MV-4-11 (cell line): Measurements from ENCODE around the gene NT5DC3.
A peak's percentile ranks its signal among the peaks of the same experiment; 100 is the strongest.

ENCODE experiments used
- DNase-seq: peaks from one replicate; lab custom pipeline; 2025; lab: John Stamatoyannopoulos, UW

The NT5DC3 gene

DNA sequence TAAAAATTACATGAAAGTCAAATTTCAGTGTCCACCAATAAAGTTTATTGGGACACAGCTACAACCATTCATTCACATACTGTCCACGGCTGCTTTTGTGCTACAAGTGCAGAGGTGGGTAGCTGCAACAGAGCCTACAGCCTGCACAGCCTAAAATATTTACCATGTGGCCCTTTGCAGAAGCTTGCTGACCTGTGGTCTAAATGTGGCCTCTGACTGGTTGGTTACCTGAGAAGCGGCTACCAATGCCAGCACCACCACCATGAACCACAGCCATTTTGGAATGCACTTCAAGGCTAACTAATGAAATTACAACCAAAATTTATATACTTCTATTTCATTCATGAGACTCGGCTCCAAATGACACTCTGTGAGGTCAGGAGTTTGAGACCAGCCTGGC, 58.6 kb downstream of the NT5DC3 start:
- no peak for DNase-seq

- no peak for DNase-seq
These were observed 60.0 kb downstream of the NT5DC3 start for GRCh38 chr12:103780992-103781391.

DNA sequence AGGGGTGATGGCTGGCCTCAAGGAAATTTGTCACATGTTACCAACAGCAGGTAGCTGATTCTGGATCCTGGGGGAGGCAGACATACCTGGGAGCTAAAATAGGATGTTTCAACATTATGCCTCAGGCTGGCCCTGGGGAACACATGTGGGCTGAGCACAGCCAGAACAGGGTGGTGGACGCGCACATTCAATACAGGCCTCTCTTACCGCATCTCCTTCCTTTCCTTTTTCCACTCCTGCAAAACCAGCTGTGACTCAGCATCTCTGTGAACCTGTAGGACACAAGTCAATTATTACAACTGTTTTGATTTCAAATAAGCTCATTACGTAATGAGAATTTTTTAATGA, 61.0 kb downstream of the NT5DC3 start:
- peak; percentile 19 for DNase-seq

DNA sequence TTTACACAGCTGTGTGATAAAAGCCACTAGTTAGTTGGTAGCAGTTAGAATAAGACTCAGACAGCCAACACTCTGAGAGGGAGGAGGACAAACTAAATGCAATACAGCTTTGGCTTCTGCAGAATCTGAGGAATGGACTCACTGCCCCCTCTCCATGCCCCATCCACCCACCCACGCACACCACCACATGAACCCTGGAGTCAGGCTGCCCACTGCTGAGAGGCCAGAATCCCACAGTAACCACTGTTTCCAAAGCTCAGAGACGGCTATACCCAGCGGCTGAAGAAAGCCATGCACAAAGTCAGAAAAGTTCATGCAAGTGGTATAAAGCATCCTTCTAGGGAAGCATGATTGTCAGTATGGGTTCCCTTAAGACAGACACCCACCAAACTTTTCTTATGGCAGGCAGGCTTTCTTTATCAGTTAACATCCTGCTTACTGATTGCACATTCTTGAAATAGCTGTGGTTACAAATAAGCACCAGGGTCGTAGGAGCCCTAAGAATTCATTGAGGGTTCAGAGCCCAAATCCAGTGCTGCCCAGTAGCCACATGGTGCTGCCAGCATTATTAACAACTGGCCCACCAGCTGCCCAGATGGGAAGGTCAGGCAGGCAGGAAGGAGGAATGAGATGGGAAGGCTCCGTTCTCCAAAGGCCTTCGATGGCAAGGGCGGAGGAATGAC, 61.5 kb downstream of the NT5DC3 start:
- DNase-seq: no peak

DNA sequence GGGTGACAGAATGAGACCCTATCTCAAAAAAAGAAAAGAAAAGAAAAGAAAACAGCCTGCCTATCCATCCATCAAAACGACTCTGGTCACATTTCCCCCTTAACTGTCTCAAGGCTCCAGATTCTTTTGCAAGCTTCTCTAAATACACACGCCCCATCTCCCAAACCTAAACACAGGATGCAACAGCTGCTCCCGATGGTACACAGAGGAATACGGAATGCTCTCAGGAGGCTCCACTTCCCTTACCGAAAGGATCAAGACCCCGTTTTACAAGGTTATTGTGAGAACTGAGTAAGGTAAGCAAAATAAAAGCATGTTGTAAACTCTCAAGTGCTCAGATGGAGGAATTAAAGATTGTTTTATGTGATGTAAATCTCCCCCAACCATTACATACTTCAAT, 62.3 kb downstream of the NT5DC3 start:
- DNase-seq: no peak

- DNase-seq: no peak
These were observed 66.0 kb downstream of the NT5DC3 start for GRCh38 chr12:103774977-103775560.

DNA sequence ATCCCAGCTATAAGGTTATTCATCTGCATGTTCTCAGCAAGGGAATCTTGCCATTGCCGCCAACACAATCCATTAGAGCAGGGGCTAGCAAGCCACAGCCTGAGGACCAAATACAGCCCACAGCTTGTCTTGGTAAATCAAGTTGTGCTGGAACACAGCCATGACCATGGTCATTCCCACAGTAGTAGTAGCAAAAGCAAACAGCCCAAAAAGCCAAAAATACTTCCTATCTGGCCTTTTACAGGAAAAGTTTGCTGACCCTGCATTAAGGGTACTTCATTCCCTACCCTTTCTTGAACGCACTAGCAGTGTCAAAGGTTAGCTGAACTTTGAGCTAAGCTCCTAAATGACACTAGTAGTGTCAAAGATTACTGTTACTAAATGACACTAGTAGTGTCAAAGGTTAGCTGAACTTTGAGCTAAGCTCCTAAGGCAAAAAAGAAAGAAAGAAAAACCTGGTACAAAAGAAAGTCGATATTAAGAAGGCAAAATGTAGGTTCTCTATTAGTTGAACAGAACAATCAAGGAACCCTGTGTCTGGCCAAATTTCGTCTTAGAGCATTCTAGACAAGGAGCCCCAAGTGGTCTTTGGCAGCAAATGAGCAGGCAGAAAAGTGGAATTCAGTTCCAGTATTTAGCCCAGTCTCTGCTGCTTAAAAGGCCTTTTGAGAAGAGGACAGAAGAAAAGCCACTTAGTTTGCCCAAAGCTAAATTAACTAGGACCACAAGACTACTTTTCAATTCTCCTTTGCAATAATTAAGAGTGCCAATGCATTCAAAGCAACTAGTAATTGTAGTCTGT, 67.7 kb downstream of the NT5DC3 start:
- no peak for DNase-seq

GRCh38 chr12:103772367-103773108, 68.5 kb downstream of the NT5DC3 start:
- no peak for DNase-seq

GRCh38 chr12:103771466-103771865, 69.6 kb downstream of the NT5DC3 start:
- DNase-seq: peak; percentile 11

DNA sequence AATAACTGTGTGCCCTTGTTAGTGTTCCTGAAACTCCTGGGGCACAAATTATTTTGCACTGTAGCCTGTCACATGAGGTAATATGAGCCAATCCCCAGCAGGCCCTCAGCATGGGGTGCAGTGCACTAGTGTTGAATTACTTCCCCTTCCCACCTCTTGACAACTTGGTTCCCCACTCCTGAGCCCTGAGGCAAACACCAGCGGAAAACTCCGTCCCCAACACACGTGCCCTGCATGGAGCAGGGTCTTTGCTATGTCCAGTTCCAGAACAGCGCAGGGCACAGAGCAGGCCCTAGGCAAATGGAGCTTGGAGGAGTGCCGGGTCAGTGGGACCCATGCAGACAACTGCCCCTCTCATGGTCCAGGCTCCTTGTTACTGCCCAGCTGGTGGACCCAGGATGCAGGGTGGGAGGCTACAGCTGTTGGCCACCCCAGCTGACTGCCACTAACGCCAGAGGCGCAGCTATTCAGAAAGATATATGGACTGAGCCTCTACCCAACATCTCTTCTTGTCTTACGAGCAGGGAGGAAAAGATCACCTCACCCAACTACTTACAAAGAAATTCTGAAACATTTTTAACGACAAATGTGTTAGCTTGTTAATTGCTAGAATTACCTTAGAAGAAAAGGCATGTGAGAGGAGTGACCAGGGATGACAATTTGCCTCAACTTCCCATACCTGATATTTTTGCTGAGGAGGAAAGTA, 71.6 kb downstream of the NT5DC3 start:
- peak; percentile 27 for DNase-seq

- no peak for DNase-seq
These were observed 72.4 kb downstream of the NT5DC3 start for GRCh38 chr12:103768467-103769123.

- no peak for DNase-seq
These were observed 75.0 kb downstream of the NT5DC3 start for GRCh38 chr12:103766028-103766427.

DNA sequence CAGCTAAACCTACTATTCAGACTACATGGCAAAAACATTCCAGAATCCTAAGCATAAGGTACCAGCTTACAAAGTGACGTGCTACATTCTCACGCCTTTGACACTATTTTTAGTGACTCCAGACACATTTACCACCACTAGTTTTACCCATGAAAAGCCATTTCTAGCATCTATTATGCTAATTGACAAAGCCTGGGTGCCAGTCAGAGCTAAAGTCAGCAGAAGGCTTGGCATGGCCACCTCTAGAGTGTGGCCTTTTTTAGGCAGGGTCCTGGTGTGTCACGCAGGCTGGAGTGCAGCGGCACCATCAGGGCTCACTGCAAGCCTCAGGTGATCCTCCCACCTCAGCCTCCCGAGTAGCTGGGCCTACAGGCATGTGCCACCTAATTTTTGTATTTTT, 75.7 kb downstream of the NT5DC3 start:
- DNase-seq: no peak

- DNase-seq: no peak
These were observed 78.6 kb downstream of the NT5DC3 start for GRCh38 chr12:103762473-103762872.

- no peak for DNase-seq
These were observed 82.5 kb downstream of the NT5DC3 start for GRCh38 chr12:103758310-103759089.

- DNase-seq: no peak
These were observed 83.8 kb downstream of the NT5DC3 start for GRCh38 chr12:103757248-103757647.

GRCh38 chr12:103756443-103756842, 84.6 kb downstream of the NT5DC3 start:
- DNase-seq: no peak

GRCh38 chr12:103755425-103755824, 85.6 kb downstream of the NT5DC3 start:
- no peak for DNase-seq

GRCh38 chr12:103751600-103751999, 89.4 kb downstream of the NT5DC3 start:
- DNase-seq: peak; percentile 55

GRCh38 chr12:103751171-103751570, 89.9 kb downstream of the NT5DC3 start:
- DNase-seq: no peak

DNA sequence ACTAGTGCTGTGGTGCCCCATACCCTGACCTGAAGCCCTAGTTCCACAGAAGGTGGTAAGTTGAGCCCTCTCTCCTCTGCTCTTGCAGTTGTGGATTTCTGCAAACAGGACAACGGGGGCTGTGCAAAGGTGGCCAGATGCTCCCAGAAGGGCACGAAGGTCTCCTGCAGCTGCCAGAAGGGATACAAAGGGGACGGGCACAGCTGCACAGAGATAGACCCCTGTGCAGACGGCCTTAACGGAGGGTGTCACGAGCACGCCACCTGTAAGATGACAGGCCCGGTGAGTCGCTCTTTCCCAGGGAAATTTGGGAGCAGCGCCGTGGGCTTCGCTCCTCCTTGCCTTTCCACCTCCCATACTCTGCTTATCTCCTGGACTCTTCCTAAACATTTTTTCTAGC, 92.2 kb downstream of the NT5DC3 start:
- no peak for DNase-seq
